IPS-18c (cell line): ENCODE data around the gene TDRD9.
"Not testable (repeated sequence)": the region's sequence is repeated elsewhere in the genome, so short reads cannot be mapped to it uniquely, and the experiment has no call there.

Experiments
- H3K4me3 ChIP-seq: 2 replicates; pipeline ENCODE4 v1.7.0; 2013; ENCODE audit warnings: low read depth, mild to moderate bottlenecking, low read length, moderate library complexity; ENCODE audit not compliant: insufficient read depth
- H3K9me3 ChIP-seq: one replicate; pipeline ENCODE4 v1.6.1; 2013; ENCODE audit warnings: mild to moderate bottlenecking, low read length, moderate library complexity; ENCODE audit not compliant: control insufficient read depth, insufficient read depth

TDRD9 gene

GRCh38 chr14:103943673-103944072 is 15.4 kb downstream of the TDRD9 start:
- Histone ChIP-seq H3K4me3 (no peak overlapping the region), H3K9me3 (no peaks in the 10 kb centered on the region)

GRCh38 chr14:103946975-103947374 is 18.7 kb downstream of the TDRD9 start:
- H3K4me3 ChIP-seq, result no peak overlapping the region
- no peaks in the 10 kb centered on the region for H3K9me3 ChIP-seq

- no peak overlapping the region for H3K4me3 ChIP-seq
- H3K9me3 ChIP-seq, result no peaks in the 10 kb centered on the region
These were observed 20.2 kb downstream of the TDRD9 start for GRCh38 chr14:103948442-103948841.

- H3K4me3 ChIP-seq, result no peak overlapping the region
- no peaks in the 10 kb centered on the region for H3K9me3 ChIP-seq
These were observed 21.0 kb downstream of the TDRD9 start for GRCh38 chr14:103949131-103949790.

GRCh38 chr14:103960457-103961055 is 32.3 kb downstream of the TDRD9 start:
- no peaks in the 10 kb centered on the region for H3K9me3 ChIP-seq
- H3K4me3 ChIP-seq, result no peak overlapping the region

- no peaks in the 10 kb centered on the region for H3K9me3 ChIP-seq
- H3K4me3 ChIP-seq, result no peak overlapping the region
These were observed 33.8 kb downstream of the TDRD9 start for GRCh38 chr14:103961928-103962578.

- H3K4me3 ChIP-seq, result no peak overlapping the region
- H3K9me3 ChIP-seq, result no peaks in the 10 kb centered on the region
These were observed 38.4 kb downstream of the TDRD9 start for GRCh38 chr14:103966631-103967030.

GRCh38 chr14:103969961-103970360 is 41.7 kb downstream of the TDRD9 start:
- H3K4me3 ChIP-seq, result no peak overlapping the region
- H3K9me3 ChIP-seq, result no peaks in the 10 kb centered on the region

GRCh38 chr14:103973354-103973753 is 45.1 kb downstream of the TDRD9 start:
- Histone ChIP-seq H3K9me3 (no peaks in the 10 kb centered on the region), H3K4me3 (no peak overlapping the region)

- H3K9me3 ChIP-seq, result no peaks in the 10 kb centered on the region
- no peak overlapping the region for H3K4me3 ChIP-seq
These were observed 46.3 kb downstream of the TDRD9 start for GRCh38 chr14:103974575-103974974.

- H3K4me3 ChIP-seq, H3K9me3 ChIP-seq: not testable (repeated sequence)
These were observed 52.5 kb downstream of the TDRD9 start for GRCh38 chr14:103980623-103981238.

GRCh38 chr14:103984196-103984595 is 55.9 kb downstream of the TDRD9 start:
- Histone ChIP-seq H3K4me3 (no peak overlapping the region), H3K9me3 (peaks cover 2% of the 10 kb centered on the region)

- H3K9me3 ChIP-seq, result no peaks in the 10 kb centered on the region
- no peak overlapping the region for H3K4me3 ChIP-seq
These were observed 60.8 kb downstream of the TDRD9 start for GRCh38 chr14:103989034-103989433.

GRCh38 chr14:103989964-103990363 is 61.7 kb downstream of the TDRD9 start:
- no peak overlapping the region for H3K4me3 ChIP-seq
- H3K9me3 ChIP-seq, result no peaks in the 10 kb centered on the region

GRCh38 chr14:103994535-103995184 is 66.4 kb downstream of the TDRD9 start:
- no peak overlapping the region for H3K4me3 ChIP-seq

GRCh38 chr14:103995876-103996275 is 67.6 kb downstream of the TDRD9 start:
- H3K4me3 ChIP-seq, result no peak overlapping the region
- H3K9me3 ChIP-seq, result no peaks in the 10 kb centered on the region

More at GRCh38 chr14:103994535-103995184, 66.4 kb downstream of the TDRD9 start:
- H3K9me3 ChIP-seq, result no peaks in the 10 kb centered on the region

- Histone ChIP-seq H3K4me3 (no peak overlapping the region), H3K9me3 (no peaks in the 10 kb centered on the region)
These were observed 69.1 kb downstream of the TDRD9 start for GRCh38 chr14:103997391-103997790.
